Sigmoid colon (tissue), 4 donors: ENCODE results near the gene ZBTB7A.

Source experiments
- POLR2AphosphoS5 ChIP-seq, 4 donors: sonication (generic); formaldehyde crosslinking; IDR thresholded peaks; one replicate each; pipeline ENCODE4 v1.6.1; 2017; ENCODE audit warnings: antibody characterized with exemption in 4 of 4
- TF ChIP-seq, protein P1 (sequence below), 4 experiments: fragments of 450-650 bp in 3 of 4; fragments of 200-600 bp in 1 of 4; IDR thresholded peaks; one replicate each; pipeline ENCODE4 v1.5.1; 2016 to 2019; ENCODE audit warnings: antibody characterized with exemption in 4 of 4, mild to moderate bottlenecking in 3 of 4, moderate library complexity in 2 of 4

DNA sequence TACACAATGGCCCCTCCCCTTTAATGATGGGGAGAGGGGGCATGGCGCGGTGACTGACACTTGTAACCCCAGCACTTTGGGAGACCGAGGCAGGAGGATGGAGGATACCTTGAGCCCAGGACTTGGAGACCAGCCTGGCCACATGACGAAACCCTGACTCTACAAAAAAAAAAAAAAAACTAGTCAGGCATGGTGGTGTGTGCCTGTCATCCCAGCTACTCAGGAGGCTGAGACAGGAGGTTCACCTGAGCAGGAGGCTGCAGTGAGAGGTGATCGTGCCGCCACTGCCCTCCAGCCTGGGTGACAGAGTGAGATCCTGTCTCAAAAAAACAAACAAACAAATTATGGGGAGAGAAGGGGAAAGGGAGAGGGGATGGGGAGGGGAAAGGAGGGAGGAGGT is 13.8 kb upstream of the ZBTB7A start:
- TF ChIP-seq, protein P1, sequence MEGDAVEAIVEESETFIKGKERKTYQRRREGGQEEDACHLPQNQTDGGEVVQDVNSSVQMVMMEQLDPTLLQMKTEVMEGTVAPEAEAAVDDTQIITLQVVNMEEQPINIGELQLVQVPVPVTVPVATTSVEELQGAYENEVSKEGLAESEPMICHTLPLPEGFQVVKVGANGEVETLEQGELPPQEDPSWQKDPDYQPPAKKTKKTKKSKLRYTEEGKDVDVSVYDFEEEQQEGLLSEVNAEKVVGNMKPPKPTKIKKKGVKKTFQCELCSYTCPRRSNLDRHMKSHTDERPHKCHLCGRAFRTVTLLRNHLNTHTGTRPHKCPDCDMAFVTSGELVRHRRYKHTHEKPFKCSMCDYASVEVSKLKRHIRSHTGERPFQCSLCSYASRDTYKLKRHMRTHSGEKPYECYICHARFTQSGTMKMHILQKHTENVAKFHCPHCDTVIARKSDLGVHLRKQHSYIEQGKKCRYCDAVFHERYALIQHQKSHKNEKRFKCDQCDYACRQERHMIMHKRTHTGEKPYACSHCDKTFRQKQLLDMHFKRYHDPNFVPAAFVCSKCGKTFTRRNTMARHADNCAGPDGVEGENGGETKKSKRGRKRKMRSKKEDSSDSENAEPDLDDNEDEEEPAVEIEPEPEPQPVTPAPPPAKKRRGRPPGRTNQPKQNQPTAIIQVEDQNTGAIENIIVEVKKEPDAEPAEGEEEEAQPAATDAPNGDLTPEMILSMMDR (IDR thresholded peaks at IDR 0.05) = no peak
- no peak for TF ChIP-seq POLR2AphosphoS5 (IDR thresholded peaks at IDR 0.05)
